ENCODE data around the gene KREMEN2.

The KREMEN2 gene

GRCh38 chr16:3007957-3008689 is 44.0 kb downstream of the KREMEN2 start:
- DNase-seq = no peak

DNA sequence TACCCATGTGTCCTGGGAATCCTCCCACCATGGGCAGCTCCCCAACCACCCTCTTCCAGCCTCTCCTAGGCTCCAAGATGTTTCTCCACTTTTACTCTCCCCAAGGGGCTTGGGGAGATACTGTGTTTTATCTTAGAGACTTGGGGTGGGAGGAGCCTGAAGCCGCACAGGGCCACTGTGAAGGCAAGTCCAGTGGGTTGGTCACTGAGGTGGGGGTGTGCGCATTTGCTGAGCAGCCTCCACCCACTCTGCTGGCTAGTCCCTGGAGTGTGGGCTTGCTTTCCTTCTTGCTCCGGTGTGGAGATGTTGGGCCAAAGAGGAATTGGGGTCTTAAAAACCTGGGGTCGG is 44.6 kb downstream of the KREMEN2 start:
- DNase-seq = no peak

DNA sequence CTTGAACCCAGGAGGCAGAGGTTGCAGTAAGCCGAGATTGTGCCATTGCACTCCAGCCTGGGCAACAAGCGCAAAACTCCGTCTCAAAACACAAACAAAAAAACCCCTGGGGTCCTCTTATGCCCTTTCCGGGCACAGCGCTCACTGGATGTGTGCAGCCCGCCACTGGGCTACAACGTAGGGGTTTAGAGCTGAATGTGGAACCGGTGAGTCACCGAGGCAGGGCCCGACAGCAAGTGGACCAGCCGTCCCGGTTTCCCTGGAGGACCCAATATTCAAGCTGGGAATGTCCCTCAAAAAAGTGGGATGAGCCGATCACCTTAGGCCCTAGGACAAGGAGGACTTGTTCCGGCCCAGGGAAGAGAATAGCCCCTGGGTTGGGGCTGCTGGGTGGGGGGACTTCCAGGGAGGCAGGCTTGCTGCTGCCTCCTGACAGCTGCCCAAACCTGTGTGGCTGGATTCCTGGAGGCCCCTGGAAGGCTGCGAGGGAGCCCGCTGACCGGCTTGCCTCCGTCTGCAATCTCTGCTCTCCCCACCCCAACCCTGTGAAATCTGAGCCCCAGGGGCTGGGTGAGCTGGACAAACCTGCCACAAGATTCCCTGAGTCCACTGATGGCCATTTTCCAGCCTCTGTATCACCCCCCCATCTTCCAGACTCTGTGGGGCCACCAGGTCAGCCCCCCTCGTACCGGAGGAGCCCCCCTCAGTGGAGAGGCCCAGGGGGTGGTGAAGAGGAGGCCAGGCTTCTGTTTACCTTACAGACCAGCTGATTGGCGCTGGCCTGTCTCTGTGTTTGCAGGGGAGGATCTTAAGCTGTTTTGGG is 45.7 kb downstream of the KREMEN2 start:
- DNase-seq = no peak

GRCh38 chr16:3010510-3010909 is 46.4 kb downstream of the KREMEN2 start:
- no peak for DNase-seq

DNA sequence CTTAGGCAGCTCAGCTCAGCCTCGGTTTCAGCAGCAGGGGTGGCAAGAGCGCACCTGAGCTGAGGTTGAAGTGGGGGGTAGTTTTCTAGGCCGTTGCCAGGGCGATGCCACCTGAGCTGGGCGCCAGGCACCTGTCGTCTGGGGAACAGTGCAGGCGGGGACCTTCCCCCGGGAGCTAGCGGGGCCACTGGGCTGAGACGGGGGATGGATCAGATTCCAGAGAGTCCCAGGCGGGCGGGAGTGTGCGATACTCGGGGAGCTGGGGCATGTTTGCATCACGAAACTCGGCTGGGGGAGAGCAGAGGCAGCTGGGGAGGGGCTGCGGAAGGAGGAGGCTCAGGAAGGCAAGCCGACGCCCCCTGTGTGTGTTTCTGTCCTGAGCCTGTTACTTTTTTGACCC is 48.2 kb downstream of the KREMEN2 start:
- DNase-seq = no peak

- peak; percentile 22 for DNase-seq
Observed at GRCh38 chr16:3012828-3013420, 48.8 kb downstream of the KREMEN2 start, which contains the start of gene CLDN9. TSS of gene CLDN9 (plus strand) at chr16:3012923. CDS start at chr16:3013363, 440 bp downstream.

DNA sequence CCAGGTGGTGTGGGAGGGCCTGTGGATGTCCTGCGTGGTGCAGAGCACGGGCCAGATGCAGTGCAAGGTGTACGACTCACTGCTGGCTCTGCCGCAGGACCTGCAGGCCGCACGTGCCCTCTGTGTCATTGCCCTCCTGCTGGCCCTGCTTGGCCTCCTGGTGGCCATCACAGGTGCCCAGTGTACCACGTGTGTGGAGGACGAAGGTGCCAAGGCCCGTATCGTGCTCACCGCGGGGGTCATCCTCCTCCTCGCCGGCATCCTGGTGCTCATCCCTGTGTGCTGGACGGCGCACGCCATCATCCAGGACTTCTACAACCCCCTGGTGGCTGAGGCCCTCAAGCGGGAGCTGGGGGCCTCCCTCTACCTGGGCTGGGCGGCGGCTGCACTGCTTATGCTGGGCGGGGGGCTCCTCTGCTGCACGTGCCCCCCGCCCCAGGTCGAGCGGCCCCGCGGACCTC is 49.4 kb downstream of the KREMEN2 start:
- DNase-seq = no peak

GRCh38 chr16:3013998-3014690 is 50.1 kb downstream of the KREMEN2 start:
- no peak for DNase-seq

GRCh38 chr16:3014971-3015370 is 50.9 kb downstream of the KREMEN2 start:
- no peak for DNase-seq

DNA sequence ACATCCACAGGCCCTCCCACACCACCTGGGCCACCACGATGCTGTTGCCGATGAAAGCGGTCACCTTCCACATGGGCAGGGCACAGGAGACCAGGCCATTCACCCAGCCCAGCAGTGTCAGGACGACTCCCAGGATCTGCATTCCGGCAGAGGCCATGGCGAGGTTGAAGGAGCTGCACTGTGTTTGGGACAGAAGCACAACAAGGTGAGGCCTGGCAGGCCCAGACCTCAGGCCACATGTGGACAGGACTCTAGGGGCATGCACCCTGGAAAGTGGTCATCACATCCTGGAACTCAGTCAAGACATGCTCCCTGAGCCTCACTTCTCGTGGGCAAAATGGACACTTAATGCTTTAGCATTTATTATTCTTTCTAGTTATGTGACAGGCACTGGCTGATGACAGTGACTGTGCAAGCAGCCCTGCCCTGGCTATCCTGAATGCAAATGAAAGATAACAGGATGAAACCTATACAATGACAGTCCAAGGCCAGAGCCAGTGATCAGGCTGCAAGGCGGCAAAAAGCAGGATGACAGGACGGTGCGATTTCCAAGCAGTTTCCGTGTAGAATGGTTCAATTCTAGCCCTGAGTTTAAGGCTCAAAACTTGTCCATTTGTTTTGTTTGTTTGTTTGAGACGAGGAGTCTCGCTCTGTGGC is 51.9 kb downstream of the KREMEN2 start:
- no peak for DNase-seq

DNA sequence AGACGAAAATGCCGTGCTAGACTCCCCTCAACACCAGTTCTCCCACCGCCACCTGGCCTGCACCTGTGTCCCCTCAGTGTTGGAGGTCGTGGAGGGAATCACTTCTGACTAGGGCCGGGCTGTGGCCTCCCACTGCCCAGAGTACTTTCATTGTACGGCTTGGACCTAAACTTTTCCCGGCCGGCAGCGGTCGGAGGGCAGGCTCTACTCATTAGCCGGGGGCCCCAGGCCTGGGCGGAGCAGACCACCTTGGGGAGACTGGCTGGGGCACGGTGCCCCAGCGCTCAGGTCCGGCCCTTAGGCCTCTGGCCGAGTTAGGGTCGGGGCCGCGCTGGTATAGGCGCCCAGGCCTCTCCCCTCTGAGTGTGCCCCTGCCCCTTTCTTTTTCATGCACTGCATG is 53.3 kb downstream of the KREMEN2 start:
- DNase-seq = no peak
